GM21360 (cell line): ENCODE measurements around the gene GK2.

Source experiments
- ATAC-seq: cut with Tn5 transposase; IDR thresholded peaks from one replicate; pipeline ENCODE4 v1.9.1; 2021; ENCODE audit warnings: mild to moderate bottlenecking, moderate library complexity; ENCODE audit not compliant: unreplicated experiment

The GK2 gene

DNA sequence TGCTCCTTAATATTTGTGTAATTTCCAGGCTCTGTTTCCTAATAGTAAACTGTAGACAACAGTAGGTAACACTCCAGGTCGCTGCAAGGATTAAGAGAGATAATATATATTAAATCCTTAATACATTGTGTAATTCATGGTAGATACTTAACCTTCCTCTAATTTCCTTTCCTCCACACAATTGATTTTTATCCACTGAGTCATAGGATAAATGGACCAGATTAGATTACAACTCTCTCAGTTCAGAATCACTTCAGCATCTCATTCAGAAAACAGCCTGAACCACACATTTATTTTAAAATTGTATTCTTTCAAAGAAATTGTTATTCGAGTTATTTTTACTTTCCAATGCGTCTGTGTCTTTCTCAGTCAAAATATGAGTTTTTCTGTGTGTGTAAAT, 17.1 kb downstream of the GK2 start:
- no peak for ATAC-seq

DNA sequence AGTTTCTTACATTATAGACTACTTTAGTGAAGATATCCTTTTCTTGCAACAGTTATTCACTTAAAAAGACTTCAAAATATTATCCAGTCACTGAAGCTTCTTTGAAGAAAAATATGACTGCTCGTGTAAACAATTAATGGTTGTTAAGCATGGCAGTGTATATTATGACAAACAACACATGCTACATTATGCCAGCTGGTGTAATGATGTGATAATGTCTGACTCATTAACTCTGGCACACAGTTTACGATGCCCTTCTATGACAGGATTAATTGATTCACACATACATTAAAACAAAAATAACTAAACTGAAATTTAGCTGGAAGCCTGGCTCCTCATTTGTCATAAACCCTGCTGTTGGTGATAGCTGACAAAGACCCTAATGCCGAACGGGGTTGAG, 22.4 kb downstream of the GK2 start:
- no peak for ATAC-seq

DNA sequence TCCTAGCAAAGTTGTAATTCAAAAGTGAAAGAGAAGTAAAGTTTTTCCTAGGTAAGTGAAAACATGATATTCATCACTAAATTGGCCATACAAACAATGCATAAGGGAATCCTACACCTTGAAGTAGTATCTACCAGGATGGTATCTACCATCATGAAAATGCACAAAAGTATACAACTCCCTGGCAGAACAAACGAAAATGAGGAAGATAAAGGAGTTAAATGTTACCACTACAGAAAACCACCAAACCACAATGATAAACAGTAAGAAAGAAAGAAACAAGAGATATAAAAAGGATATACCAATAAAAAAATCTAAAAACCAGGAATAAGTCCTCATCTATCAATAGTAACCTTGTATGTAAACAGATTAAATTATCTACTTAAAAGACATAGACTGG, 26.9 kb downstream of the GK2 start:
- no peak for ATAC-seq

DNA sequence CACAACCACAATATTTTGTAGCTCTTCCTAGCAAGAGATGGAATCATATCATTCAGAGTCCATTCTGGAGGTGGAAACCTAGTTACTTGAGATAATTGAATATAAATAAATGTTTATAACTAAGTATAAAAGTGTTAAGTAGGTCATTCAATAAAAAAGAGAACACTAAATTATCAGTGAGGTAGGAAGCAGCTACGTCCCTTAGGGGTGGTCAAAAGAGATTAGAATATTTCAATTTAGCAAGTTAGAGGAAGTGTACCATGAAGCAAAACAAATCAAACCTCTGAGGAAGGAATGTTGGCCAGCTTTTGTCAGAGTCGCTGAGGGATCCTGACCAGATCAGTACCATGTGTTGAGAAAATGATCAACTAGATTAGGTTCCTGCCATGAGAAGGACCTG, 38.0 kb downstream of the GK2 start:
- no peak for ATAC-seq

DNA sequence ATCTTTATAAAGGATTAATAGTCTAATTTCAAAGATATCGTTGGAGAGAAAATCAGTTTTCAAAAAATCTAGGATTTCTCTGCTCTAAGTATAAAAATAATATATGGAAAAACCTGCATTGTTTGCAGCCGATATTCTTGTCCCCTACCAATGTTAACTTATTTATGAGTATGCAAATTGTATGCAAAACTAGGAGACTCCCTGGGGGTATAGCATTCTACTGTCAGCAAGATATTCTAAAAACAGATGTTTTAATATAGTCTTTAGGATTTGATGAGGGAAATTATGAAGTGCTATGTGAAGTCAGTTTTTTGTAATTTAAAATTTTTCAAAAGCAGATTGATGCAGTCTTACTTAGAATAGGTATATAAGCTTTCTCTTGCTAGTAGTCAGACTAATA, 40.9 kb downstream of the GK2 start:
- no peak for ATAC-seq

DNA sequence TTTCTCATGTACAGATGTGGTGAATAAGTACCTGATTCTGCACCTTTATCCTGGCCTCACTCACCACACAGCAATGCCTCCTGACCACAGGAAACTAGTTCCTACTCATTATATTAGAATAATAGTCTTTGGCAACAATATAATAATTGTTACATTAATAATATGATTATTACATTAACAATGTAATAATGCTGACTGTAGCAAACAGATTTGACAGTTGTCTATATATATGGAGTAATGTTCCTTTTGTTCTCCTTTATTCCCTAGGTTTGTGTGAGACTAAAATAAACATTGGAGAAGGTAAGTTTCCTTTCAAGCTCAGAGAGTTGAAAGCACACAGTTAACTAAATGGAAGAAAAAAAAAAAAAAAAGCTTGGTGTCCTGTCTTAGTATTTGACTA, 41.6 kb downstream of the GK2 start:
- no peak for ATAC-seq

DNA sequence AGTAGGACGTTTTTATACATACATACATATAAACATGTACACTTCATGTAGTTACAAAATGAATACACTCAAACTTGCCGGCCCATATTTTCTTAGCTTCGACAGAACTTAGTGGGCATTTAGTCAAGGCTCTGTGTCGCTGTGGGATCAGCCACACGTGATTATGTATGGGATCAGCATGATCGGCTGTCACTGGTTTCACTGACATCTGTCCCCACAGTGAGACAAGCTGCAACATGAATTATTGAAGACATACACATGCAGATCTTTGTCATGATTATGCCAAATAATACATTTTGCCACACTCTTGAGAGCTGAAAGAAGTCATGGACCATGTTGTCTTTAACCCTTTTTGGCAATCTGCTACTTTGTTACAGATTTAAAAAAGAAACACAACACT, 44.0 kb downstream of the GK2 start:
- no peak for ATAC-seq

DNA sequence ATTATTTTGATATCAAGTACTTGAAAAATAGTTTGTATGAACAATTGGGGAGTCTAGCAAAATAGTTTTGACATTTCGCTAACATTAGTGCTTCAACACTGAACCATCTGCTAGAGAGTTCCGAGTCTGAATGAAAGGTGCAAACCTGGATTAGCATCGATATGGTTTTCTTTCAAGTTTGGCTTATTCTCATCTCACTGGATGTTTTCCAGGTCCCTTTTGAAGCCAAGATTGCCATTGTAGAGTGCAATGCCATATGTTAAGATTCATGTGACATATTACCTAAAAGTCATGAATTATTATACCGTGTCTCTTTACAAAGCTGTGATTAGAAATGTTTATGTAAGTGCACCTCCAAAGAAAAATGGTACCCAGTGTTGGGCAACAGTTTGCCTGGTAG, 45.4 kb downstream of the GK2 start:
- no peak for ATAC-seq

DNA sequence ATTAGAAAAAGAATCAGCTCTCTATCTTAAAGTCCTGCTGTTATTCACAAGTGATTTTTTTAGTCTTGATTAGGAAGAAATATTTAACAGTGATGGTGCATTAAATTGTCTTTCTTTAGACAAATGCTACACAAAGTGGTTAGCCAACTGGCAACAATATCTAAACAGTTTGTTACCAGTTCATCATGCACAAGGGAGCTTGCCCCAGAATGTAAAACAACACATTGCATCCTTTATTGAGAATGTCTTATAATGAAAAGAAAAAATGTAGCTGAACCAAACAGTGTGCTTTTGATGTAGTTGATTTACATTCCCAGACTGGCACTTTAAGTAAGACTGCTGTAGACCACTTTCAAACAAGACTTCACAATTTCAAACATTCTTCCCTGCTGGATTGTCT, 48.0 kb downstream of the GK2 start:
- ATAC-seq, result no peak

DNA sequence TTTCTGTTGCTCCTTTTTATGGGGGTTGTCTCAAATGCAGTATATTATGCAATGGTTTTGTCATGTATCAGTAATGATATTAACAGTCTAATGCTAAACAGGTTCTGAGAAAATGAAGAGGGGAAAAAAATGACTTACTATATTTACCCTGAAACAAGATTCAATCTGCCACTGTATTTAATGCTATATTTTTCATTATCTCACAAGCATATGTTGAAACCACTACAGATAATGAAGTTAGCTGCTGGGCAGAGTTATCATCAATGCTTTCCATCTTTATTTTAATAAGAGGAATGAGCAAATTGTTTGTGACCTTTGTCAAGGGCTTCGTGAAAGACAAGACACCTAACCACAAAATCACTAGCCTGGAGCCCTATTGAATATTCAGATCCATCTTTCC, 49.6 kb downstream of the GK2 start:
- no peak for ATAC-seq

DNA sequence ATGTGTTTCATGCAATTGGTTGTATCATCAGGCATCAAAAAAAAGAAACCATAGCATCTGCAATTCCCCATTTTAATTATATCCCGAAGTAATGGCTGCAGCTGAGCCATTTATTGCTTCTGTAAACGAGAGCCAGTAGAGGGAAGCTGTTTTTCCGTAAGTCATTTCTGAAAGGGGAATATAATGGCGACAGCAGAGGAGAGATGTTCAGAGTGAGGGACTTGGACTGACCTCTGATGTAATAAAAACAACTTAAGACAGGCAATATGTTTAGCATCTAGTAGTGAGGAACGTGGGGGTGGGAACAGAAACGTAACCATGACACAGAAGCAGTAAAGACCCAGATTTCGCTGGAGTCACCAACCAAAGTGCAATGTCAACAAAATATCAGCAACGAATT, 50.7 kb downstream of the GK2 start:
- no peak for ATAC-seq
